MM.1S (cell line): Measurements from ENCODE around the gene CTSW.

ENCODE experiments used
- DNase-seq: peaks from one replicate; pipeline ENCODE4 v3.0.0-alpha.2; 2015
- H2AFZ ChIP-seq: fragments of 300-600 bp; sonication (generic); 2 replicates; pipeline ENCODE4 v1.6.0; 2016; ENCODE audit warnings: antibody characterized with exemption, low read length
- H3F3A ChIP-seq: fragments of 300-600 bp; sonication (generic); 2 replicates; pipeline ENCODE4 v1.6.1; 2016; ENCODE audit warnings: mild to moderate bottlenecking, antibody characterized with exemption, low read length, moderate library complexity, mixed read lengths; ENCODE audit not compliant: insufficient read depth
- H3K27ac ChIP-seq: fragments of 300-600 bp; sonication (generic); 2 replicates; pipeline ENCODE4 v1.5.1; 2016; ENCODE audit warnings: mild to moderate bottlenecking, low read length
- H3K27me3 ChIP-seq: fragments of 300-600 bp; sonication (generic); replicated peaks from 2 replicates; pipeline ENCODE4 v1.6.0; 2016; ENCODE audit warnings: low read length; ENCODE audit not compliant: insufficient read depth
- H3K36me3 ChIP-seq: fragments of 300-600 bp; sonication (generic); replicated peaks from 2 replicates; pipeline ENCODE4 v1.6.1; 2016; ENCODE audit warnings: mild to moderate bottlenecking, low read length, mixed read lengths; ENCODE audit not compliant: insufficient read depth
- H3K4me1 ChIP-seq: fragments of 300-600 bp; sonication (generic); 2 replicates; pipeline ENCODE4 v1.6.1; 2016; ENCODE audit warnings: low read length, mixed read lengths
- H3K4me2 ChIP-seq: fragments of 300-600 bp; sonication (generic); 2 replicates; pipeline ENCODE4 v1.6.0; 2016; ENCODE audit warnings: low read depth, low read length
- H3K4me3 ChIP-seq: fragments of 300-600 bp; sonication (generic); 2 replicates; pipeline ENCODE4 v1.5.1; 2016; ENCODE audit warnings: low read length, mixed read lengths
- H3K79me2 ChIP-seq: fragments of 300-600 bp; sonication (generic); 2 replicates; pipeline ENCODE4 v1.6.1; 2016; ENCODE audit warnings: mixed run types, low read length, mixed read lengths
- H3K9ac ChIP-seq: fragments of 300-600 bp; sonication (generic); 2 replicates; pipeline ENCODE4 v1.6.1; 2016; ENCODE audit warnings: low read length, mixed read lengths
- H3K9me2 ChIP-seq: fragments of 300-600 bp; sonication (generic); replicated peaks from 2 replicates; pipeline ENCODE4 v1.6.1; 2016; ENCODE audit warnings: mild to moderate bottlenecking, low read length, mixed read lengths; ENCODE audit not compliant: insufficient read depth
- H3K9me3 ChIP-seq: fragments of 300-600 bp; sonication (generic); replicated peaks from 2 replicates; pipeline ENCODE4 v1.6.1; 2016; ENCODE audit warnings: mild to moderate bottlenecking, low read length, mixed read lengths; ENCODE audit not compliant: insufficient read depth
- H4K20me1 ChIP-seq: fragments of 300-600 bp; sonication (generic); 2 replicates; pipeline ENCODE4 v1.6.1; 2016; ENCODE audit warnings: mild to moderate bottlenecking, low read length, moderate library complexity, mixed read lengths; ENCODE audit not compliant: insufficient read depth
- EZH2 ChIP-seq: fragments of 300-600 bp; sonication (generic); optimal IDR thresholded peaks from 2 replicates; pipeline ENCODE3; 2017; ENCODE audit warnings: low read depth, mild to moderate bottlenecking, antibody characterized with exemption, low read length, mixed read lengths
- EZH2phosphoT487 ChIP-seq: fragments of 300-600 bp; sonication (generic); IDR thresholded peaks from 2 replicates; pipeline ENCODE4 v1.6.1; 2018; ENCODE audit warnings: antibody characterized with exemption, low read length
- TF ChIP-seq, protein P1 (sequence below): fragments of 300-600 bp; sonication (generic); IDR thresholded peaks from 2 replicates; pipeline ENCODE4 v1.5.1; 2016; ENCODE audit warnings: antibody characterized with exemption, low read length, mixed read lengths

Gene CTSW

DNA sequence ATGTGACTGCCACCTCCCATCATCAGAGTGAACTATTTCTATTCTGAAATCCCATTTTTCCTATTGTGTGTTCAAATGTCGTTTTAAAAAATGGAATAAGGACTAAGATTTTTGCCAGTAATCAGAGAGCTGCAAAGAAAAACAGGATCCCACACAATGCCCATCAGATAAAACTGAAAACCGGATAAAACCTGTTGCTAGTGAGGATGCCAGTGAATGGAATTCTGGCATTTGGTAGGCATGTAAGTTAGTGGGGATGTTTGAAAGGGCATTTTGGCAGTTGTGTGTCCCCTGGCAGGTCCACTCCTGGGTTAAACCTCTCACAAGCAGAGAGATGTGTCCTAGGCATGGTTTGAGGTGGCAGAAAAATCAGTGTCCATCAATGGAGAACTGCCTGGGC, 45.8 kb downstream of the CTSW start:
- Histone ChIP-seq H3K36me3 (no peaks in the 10 kb centered on the region), H3K9ac (no peak overlapping the region), H3K4me2 (no peak overlapping the region), H2AFZ (no peak overlapping the region), H3K79me2 (peaks cover 4% of the 10 kb centered on the region), H3K4me3 (no peak overlapping the region), H3K9me3 (no peaks in the 10 kb centered on the region), H3K4me1 (peaks cover 21% of the 10 kb centered on the region), H3K9me2 (no peaks in the 10 kb centered on the region), H3F3A (peaks cover 18% of the 10 kb centered on the region), H4K20me1 (no peaks in the 10 kb centered on the region), H3K27me3 (no peaks in the 10 kb centered on the region), H3K27ac (no peak overlapping the region)
- TF ChIP-seq EZH2 (no peak), EZH2phosphoT487 (no peak)
- TF ChIP-seq, protein P1, sequence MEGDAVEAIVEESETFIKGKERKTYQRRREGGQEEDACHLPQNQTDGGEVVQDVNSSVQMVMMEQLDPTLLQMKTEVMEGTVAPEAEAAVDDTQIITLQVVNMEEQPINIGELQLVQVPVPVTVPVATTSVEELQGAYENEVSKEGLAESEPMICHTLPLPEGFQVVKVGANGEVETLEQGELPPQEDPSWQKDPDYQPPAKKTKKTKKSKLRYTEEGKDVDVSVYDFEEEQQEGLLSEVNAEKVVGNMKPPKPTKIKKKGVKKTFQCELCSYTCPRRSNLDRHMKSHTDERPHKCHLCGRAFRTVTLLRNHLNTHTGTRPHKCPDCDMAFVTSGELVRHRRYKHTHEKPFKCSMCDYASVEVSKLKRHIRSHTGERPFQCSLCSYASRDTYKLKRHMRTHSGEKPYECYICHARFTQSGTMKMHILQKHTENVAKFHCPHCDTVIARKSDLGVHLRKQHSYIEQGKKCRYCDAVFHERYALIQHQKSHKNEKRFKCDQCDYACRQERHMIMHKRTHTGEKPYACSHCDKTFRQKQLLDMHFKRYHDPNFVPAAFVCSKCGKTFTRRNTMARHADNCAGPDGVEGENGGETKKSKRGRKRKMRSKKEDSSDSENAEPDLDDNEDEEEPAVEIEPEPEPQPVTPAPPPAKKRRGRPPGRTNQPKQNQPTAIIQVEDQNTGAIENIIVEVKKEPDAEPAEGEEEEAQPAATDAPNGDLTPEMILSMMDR, result no peak
- DNase-seq, result no peak

DNA sequence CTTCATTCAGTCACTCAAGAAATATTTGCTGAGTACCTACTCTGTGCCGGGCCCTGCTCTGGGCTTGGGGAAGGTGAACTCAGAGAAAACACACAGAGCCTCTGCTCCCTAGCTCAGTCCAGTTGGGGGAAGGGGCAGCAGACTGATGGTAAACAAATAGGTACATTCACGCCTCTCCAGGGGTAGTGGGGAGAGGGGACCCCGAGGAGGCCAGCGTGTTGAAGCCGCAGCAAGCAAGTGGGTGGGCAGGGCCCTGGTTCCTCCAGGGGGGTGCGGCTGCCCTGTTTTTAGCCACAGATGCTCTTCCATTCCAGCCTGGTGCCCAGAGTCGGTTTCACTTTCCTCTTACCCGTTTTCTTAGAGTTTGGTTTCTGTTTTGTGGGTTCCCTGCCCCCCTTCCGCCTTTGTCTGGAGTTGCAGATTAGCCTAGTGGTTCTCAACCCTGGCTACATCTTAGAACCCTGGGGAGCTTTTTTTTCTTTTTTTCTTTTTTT, 48.3 kb downstream of the CTSW start:
- Histone ChIP-seq H3K27me3 (no peaks in the 10 kb centered on the region), H3K9me2 (no peaks in the 10 kb centered on the region), H3K9ac (peak overlapping the region; percentile 41; the same call in 1 of the 2 replicates), H3K27ac (peak overlapping the region; percentile 72), H2AFZ (peak overlapping the region; percentile 60), H3K4me3 (peak overlapping the region; percentile 37; the same call in 1 of the 2 replicates), H3K4me1 (peaks cover 21% of the 10 kb centered on the region), H3K36me3 (no peaks in the 10 kb centered on the region), H3K79me2 (no peaks in the 10 kb centered on the region), H3F3A (peaks cover 18% of the 10 kb centered on the region), H3K9me3 (no peaks in the 10 kb centered on the region), H3K4me2 (peak overlapping the region; percentile 71), H4K20me1 (no peaks in the 10 kb centered on the region)
- TF ChIP-seq EZH2phosphoT487 (no peak), EZH2 (no peak)
- TF ChIP-seq, protein P1, result no peak
- DNase-seq, result peak; percentile 94

DNA sequence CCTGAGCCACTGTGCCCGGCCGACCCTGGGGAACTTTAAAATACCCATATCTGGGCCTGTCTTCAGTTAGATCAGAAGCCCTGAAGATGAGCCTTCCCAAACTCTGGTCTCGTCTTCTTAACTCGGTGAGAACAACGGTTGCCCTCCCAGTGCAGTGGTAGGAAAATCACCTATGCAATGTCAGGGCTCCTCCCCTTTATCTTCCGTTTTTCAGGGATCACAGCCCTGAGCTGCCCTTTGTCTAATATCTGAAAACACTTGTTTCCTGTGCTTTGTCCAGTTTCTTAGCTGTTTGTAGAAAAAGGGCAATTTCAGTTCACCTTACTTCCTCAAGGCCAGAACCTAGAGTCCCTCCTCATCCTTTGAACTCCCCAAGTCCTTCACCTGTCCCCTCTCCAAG, 49.0 kb downstream of the CTSW start:
- peak overlapping the region; percentile 41; the same call in 1 of the 2 replicates for H3K9ac ChIP-seq
- H3K4me1 ChIP-seq, result peaks cover 21% of the 10 kb centered on the region

More for the DNA sequence above, 49.0 kb downstream of the CTSW start:
- H3K79me2 ChIP-seq, result no peaks in the 10 kb centered on the region
- peak overlapping the region; percentile 37 for H3K4me3 ChIP-seq
- peak; percentile 50 for DNase-seq
- H3K36me3 ChIP-seq, result no peaks in the 10 kb centered on the region
- TF ChIP-seq EZH2 (no peak), EZH2phosphoT487 (no peak)
- TF ChIP-seq, protein P1, result no peak
- peak overlapping the region; percentile 40 for H2AFZ ChIP-seq
- no peaks in the 10 kb centered on the region for H3K27me3 ChIP-seq
- peak overlapping the region; percentile 71 for H3K4me2 ChIP-seq
- H3K9me2 ChIP-seq, result no peaks in the 10 kb centered on the region
- H3K27ac ChIP-seq, result peak overlapping the region; percentile 72
- peaks cover 18% of the 10 kb centered on the region for H3F3A ChIP-seq
- H3K9me3 ChIP-seq, result no peaks in the 10 kb centered on the region
- no peaks in the 10 kb centered on the region for H4K20me1 ChIP-seq
